ENCODE measurements around the gene MARK1.

DNA sequence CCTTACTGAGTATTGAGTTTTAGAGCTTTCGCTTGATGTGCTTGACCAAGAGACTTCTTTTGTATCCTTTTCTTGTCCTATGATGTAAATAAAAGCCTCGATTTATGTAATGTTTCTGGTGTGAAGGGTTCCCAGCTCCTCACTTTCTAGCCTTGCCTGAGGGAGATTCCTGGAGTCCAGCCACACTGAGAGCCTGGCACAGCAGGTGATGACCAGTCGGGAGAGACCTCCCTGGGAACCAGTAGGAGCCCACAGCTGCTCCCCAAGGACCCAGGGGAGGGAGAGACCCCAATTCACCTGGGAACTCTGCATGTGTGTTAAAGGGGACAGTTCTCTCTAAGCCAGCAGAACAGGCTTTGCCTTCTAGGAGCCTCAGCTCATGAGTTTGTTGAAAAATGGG lies 171.1 kb downstream of the MARK1 start:
- TF ChIP-seq, protein P1, sequence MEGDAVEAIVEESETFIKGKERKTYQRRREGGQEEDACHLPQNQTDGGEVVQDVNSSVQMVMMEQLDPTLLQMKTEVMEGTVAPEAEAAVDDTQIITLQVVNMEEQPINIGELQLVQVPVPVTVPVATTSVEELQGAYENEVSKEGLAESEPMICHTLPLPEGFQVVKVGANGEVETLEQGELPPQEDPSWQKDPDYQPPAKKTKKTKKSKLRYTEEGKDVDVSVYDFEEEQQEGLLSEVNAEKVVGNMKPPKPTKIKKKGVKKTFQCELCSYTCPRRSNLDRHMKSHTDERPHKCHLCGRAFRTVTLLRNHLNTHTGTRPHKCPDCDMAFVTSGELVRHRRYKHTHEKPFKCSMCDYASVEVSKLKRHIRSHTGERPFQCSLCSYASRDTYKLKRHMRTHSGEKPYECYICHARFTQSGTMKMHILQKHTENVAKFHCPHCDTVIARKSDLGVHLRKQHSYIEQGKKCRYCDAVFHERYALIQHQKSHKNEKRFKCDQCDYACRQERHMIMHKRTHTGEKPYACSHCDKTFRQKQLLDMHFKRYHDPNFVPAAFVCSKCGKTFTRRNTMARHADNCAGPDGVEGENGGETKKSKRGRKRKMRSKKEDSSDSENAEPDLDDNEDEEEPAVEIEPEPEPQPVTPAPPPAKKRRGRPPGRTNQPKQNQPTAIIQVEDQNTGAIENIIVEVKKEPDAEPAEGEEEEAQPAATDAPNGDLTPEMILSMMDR (IDR thresholded peaks at IDR 0.05; ENCODE audit: low read length), result no peak
- no peak for TF ChIP-seq EZH2 (optimal IDR thresholded peaks at IDR 0.05; ENCODE audit: low read depth, low read length)
- TF ChIP-seq EZH2phosphoT487 (IDR thresholded peaks at IDR 0.05; ENCODE audit: low read length), result no peak
